NCI-H748 (cell line): ENCODE measurements around the gene FOXC2.
"Not testable (repeated sequence)": the region's sequence is repeated elsewhere in the genome, so short reads cannot be mapped to it uniquely, and the experiment has no call there.

ENCODE experiments used
- DNase-seq: peaks from one replicate; lab custom pipeline; 2025; ENCODE audit not compliant: unreplicated experiment; lab: John Stamatoyannopoulos, UW

Gene FOXC2

DNA sequence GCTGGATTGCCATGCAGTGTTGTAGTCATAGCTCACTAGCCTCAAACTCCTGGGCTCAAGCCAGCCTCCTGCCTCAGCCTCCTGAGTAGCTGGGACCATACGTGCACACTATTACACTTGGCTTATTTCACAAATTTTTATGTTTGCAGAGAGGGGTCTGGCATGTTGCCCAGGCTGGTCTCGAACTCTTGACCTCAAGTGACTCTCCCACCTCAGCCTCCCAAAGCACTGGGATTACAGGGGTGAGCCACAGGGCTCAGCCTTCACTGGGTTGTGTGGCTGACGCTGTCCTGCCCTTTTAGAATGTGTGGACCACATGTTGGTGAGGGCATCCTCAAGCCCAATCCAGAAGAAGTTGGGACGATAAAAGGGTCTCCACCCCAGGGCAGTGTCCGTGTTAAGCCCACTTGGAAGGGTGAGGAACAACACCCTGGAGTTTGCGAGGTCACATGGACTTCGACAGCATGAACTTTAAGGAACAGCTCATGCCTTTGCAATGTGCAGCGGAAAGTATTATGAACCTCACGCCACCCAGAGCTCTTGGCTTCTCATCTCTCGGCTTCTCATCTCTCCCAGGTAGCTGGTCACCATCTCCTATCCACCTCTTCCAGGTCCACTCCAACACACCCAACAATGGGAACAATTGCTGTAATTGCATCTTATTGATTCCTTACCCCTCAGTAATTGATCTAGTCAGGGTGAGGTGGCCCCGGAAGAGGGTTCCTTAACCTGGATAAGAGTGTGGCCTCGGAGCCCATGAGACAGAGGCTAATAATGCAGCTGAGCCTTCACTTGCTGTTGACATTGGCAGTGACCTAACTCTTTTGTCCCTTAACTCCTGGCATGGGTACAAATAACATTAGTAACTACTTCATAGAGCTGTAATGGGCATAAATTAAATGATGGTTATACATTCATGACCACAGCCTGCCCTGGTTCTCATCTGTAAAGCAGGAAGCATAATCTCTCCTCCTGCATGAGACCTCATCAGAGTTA is 18.4 kb downstream of the FOXC2 start:
- DNase-seq: no peak

DNA sequence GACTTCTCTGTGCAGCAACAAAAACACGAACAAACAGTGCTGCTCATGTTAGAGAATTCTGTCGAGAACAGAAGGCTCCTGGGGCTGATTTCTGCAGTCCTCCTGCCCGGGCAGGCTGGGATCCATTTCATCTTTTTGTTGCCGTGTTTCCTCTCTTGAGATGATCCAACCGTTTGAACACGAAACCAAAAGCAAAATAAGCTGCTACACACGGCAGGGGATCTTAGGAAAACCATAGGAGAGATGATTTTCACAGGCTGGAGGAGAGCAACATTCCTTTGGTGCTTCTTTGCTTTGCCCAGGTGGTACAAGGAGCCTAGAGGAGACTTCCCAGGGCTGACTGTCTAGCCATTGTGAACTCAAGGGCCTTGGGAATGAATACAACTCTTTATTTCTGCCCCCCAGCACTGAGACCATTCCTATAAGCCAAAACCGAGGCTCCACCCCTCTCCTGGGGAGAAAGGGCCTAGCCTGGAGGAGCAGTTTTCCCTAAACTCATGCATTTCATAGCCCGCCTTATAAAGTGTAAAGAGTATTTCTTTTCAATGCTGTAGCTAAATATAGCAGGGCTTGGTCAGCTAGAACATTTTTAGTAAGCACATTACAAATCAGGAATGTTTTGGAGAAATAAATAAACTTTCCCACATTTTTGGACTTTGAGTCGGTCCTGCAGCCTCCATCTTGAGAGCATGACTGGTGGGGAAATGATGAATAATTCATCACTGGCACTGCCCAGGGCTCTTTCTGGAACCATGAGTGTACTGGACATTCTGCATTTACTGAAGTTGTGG is 19.4 kb downstream of the FOXC2 start:
- no peak for DNase-seq

DNA sequence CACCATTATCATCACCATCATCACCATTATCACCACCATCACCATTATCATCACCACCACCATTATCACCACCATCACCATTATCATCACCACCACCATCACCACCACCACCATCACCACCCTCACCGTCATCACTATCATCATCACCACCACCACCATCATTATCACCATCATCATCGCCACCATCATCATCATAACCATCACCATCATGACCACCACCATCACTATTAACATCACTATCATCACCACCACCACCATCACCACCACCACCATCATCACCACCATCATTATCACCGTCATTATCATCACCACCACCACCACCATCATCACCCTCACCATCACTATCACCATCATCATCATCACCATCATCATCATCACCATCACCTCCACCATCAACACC is 20.9 kb downstream of the FOXC2 start:
- no peak for DNase-seq

DNA sequence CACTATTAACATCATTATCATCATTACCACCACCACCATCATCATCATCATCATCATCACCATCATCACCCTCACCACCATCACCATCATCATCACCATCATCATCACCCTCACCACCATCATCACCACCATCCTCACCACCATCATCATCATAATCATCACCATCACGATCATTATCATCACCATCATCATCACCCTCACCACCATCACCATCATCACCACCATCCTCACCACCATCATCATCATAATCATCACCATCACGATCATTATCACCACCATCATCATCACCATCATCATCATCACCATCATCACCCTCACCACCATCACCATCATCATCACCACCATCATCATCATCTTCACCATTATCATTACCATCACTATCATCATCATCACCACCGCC is 21.3 kb downstream of the FOXC2 start:
- not testable (repeated sequence) for DNase-seq

DNA sequence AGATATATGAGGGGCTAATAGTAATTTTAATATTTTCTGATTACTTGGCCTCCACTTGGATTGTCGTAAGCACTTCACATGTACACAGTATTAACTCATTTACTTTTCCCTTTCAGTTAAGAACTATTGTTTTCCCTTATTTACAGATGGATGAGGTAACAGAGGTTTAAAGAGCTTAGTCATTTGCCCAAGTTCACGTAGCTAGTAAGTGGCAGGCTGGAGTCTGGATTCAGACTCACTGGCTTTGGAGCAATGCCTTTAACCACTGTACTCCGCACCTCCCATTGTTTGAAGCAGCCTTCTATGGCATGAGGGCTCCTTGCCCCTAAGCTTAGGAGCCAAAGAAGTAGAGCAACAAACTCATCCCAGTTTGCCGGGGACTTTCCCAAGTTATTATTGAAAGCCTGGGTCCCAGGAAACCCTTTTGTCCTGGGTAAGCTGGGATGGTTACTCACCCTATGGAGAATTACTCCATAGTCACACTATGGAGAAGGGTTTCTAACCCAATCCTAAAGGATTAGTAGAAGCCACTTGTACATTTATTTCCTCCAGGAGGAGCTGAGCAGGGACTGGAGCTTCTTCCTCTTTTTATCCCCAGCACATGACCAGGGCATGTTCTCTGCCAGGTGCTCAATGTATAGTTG is 24.0 kb downstream of the FOXC2 start:
- no peak for DNase-seq

DNA sequence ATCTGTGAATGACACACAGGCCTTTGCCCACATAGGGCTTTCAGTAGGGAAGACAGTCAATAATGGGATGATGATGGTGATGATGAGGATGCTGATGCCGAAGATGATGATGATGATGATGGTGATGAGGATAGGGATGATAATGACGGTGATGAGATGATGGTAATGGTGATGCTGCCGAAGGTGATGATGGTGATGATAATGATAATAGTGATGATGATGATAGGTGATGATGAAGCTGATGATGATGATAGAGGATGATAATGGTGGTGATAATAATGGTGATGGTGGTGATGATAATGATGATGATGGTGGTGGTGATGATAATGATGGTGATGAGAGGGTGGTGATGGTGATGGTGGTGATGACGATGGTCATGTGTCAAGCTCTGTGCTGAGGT is 24.6 kb downstream of the FOXC2 start:
- no peak for DNase-seq

DNA sequence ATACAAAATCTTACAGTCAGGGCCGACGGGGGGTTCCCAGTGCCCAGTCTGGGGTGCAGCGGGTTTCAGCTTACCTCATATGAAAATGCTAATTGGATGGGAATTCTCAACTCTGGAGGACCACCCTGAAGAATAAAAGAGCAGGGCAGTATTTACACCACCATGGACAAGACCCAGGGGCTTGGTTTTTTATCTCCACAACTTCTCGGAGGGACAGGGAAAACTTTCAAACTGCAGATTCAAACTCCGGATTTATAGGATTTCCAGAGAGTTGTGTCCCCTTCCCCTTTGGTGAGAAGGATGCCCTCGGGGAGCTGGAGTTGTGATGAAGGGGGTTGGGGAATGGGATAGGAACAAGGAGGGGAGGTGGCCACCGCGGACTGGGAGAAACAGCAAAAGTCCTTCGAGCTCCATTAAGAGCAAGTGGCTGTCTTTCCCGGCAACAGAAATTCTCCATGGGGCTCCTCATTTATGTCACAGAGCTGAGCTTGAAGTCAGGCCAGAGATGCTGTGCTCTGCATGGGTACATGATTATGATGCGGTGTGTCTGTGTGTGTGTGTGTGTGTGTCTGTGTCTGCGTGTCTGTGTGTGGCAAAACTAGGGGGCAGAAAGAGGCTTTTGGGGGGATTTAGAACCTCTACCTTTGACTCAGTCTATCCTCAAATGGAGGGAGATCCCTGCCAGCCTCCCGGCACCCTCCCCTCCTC is 27.4 kb downstream of the FOXC2 start:
- DNase-seq: no peak

DNA sequence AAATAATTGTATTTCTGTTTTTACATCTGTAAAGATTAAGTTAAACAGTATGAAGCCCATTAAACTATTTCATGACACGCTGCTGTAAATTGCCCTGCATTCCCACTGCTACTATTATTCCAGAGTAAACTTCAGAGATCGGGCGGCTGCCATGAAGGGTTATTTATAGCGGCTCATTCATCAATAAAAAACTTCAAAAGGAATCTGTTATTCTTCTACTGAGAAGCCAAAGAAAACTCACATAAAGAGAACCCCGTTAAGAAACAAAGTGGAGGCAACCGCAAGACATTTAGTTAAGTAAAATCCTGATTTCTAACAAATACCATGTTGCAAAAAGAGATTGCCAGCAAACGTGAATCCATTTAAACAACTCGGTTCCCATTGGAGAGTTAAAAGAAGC is 28.1 kb downstream of the FOXC2 start:
- DNase-seq: no peak

DNA sequence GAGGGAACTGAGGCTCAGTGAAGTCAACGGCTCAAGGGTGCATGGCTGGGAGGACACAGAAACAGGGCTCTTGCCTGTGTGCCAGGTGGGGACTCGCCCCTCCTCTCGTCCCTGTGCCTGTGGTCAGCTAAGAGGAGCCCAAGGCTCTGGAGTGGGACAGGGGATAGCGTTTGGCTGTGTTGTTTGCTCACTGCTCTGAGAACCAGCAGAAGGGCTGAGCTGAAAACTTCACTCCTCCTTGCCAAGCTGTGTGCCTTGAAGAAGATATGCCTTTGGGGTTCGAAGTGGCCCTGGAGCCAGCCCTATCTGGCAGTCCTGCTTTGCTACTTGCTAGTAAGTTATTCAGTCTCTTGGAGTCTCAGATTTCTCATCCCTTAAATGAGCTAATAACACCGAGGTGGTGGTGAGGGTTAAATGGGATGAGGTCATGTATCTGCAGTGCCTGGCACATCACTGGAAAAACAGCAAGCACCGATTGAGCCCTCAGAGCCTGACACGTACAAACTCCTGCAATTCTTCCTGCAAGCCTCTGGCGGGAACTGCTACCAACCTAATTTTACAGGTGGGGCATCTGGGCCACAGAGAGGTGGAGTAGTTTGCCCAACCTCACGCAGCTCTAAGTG is 29.5 kb downstream of the FOXC2 start:
- no peak for DNase-seq

DNA sequence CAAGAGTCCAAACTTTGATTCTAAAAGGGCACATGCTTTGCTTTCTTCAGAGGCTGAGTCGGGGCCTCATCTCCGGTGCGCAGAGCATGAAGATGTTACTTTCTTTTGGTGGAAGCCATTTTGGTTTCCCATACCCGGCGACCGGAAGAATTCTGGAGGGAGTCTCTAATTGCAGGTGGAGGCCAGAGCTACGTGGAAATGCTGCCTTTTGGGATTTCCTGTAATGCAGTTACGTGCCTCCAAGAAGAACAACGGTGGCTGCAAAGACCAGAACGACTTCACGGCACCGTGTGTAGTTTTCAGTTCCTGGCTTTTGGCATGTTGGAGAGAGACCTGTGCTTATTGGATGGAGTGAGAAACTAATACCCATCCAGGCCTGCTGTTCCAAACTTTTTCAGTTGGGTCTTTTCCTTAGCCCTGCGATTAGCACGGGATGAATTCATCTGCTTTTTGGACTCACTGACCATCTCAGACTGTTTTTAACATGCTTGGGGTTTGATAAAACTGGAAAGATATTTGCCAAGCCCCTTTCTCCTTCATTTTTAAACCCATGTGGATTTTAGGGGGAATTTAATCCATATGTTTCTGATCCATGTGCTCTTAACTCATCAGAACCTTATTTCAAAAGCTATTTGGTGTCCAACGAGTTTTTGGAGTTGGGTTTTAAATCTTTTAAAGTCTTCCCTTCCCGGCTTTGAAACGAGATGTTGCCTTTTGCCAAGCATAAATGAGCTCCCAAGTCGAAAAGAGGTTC is 30.7 kb downstream of the FOXC2 start:
- DNase-seq: no peak

DNA sequence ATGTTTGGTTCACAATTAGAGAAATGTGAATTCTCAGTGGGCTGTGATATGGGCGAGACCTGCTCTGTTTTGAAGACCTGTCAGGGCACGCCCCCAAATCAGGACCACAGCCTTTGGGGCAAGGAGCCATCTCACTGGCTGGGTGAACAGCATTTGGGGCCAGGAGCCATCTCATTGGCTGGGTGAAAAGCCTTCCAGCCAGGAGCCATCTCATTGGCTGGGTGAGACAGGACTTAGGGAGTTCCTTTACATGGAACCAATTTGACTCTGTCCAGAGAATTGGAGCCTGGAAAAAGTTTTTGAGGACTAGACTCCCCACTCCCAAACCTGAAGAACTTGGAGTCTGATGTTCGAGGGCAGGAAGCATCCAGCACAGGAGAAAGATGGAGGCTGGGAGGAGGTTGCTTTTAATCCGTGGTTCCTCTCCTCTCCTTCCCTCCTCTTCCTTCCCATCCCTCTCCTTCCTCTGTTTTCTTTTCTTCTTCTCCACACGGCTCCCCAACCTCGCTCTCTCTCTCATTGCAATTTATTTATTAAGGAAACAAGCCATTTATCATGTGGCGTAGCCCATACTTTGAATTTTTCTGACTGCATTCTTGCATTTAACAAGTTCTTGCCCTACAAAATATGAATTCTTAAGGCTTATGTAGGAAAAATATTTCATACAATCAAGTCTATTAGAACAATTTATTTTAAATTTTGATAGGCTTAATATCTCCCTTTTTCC is 31.4 kb downstream of the FOXC2 start:
- DNase-seq: no peak

DNA sequence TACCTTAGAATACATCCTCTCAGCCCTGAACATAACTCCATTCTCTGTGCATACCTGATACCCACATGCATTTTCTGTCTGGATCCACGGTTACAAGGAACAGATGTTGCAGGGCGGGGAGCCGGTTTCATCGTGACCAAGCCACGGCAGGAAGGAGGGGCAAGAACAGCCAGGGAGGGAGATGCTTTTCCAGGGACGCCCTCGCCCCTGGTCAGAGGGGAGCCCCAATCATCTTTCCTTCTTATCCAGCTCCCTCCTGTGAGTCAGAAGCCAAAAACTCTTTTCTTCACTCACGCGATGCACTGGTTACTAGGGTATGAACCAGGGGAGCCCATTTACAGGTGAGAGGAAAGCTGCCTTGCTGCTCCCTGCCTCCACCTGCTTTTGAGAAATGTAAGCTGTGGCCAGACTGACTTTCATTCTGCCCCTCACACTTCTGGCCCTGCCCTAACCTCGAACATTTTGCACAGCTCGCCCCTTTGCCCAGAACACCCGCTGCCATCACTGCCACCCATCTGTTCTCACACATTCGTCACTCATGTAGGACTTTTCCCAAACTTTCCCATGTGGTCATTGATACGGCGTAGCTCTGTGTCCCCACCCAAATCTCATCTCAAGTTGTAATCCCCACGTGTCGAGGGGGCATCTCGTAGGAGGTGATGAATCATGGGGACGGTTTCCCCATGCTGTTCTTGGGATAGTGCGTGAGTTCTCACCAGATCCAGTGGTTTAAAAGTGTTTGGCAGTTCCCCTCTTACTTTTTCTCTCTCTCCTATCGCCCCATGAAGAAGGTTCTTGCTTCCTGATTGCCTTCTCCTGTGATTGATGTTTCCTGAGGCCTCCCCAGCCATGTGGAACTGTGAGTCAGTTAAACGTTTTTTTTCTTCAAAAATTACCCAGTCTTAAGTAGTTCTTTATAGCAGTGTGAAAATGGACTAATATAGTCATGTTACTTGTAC is 32.3 kb downstream of the FOXC2 start:
- DNase-seq: no peak

DNA sequence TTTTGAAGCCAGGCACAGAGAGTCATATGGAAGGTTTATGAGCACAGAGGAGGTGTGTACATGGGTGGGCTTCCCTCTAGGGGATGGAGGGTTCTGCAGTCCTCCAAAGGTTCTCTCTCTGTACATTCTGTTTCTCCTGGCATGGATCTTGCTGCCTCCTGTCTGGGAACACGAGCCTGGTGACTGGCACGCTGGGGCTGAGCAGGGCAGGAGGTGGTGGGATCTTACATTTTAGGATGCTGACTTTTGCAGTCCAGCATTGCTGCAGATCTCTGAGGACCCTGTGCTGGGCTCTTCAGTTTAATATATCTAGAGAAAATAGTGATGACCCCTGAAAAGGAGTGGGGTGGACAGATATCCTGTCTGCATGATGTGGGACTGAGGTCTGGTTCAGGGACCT is 34.7 kb downstream of the FOXC2 start:
- DNase-seq: no peak

DNA sequence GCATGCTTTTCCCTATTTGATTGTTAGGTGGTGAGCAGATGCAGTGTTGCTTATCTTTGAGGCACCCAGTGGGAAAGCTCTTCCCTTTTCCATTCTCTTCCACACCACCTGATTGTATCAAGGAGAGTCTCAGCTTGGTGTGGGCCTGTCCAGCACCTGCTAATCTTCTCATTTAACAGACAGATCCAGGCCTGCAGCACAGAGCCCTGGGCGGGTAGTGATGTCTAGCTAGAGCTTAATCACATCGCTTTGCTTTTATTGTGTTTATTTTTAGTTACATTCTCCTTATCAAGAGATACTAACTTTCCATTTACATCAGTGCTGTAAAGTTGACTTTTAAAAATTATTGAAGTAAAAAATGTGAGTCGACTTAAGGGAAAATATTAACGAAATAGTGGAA is 35.9 kb downstream of the FOXC2 start:
- no peak for DNase-seq

DNA sequence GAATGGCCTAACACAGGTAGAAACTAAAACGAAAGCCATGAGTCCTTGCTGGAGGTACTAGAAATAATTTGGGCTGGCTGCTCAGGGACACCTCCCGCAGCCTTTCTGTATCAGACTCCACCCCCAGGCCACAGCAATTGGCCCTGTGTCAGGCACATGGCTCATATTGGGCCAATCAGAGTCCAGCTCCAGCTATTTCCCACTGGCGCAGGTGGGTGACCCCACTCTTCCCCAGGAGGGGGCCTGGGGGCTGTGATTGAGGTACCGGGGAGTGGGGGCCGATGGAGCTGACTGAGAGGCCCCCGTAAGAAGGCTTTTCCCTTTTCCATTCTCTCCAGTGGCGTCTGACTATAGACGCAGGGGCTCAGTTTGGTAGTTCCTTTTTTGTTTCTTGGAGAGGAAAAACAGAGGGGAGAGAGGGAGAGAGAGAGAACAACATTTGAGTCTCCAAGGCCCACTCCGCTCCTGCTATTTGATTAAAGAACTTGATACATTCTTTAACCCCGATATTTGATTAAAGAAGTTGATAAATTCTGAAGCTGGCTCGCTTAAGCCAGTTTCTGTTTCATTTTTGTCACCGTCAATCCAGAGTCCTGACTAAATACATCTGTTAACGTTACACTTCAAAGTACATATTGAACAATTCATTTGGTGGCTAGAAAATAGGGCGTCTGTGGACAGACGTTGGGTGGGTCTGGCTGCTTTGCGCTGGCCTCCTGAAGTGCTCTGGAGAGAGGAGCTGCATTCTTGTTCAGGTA is 38.0 kb downstream of the FOXC2 start:
- DNase-seq: no peak

DNA sequence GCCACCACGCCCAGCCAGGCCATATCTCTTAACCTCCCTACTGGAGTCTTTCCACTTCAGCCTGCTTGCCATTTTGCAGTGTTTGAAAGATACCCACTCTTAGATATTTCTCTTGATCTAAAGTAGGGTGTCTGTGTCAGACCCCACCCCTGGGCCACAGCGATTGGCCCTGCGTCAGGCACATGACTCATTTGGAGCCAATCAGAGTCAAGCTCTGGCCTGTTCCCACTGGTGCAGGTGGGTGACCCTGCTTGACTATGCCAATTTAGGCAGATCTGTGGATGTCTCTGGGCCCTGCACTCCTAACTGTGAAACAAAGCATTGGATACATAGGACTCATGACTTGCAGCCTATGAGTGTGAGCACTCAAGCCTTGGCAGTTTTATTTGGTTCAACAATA is 39.3 kb downstream of the FOXC2 start:
- no peak for DNase-seq

DNA sequence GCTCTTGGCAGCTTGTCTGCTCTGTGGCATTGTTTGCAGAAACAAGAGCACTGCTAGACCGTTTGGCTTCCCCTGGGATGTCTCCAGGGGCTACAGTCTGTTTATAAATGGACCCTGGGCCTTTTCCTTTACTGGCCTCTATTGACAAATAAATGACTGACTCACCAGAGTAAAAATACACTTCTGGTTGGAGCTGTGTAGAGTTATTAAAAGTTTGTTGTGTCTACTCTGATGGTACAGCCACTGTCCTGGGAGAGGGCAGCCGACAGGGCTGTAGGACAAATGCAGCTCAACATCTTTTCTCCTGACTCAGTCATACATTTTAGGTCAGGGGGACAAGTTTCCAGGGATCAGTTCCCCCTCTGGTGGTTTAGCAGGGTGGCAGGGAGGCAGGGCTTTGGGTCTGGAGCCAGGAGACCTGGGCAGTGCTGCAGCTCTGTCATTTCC is 41.7 kb downstream of the FOXC2 start:
- DNase-seq: no peak
